Measurements from ENCODE around the gene ECPAS. TPM values are rescaled to one million over a fixed set of nuclear protein-coding genes. Genes with fewer than 3 reads are reported as not detected.

Gene ECPAS
- total RNA-seq, 1 experiment from 2014 or later, result 122 TPM

DNA sequence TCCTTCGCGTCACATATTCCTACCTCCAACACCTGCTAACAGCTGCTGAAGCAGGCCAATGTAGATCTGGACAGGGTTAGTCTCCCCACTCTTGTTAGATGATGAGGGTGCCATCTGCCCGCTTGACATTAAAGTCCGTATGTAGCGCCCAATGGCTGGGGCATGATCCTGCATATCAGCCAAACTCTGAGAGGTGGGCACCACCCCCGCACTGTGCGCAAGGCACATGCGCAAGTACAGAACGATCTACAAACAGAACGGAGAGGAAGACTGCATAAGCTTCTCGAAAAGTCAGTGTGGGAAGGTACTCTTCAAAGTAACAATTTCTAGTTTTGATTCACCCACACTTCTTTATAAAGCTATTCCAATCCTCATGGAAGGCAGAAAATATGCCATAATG lies 69.8 kb downstream of the ECPAS start:
- no peak overlapping the region for H3K4me3 Mint-ChIP-seq
- no peak overlapping the region for H3K27ac Mint-ChIP-seq
- DNase-seq (ENCODE audit: low spot score) (no peak), ATAC-seq (no peak)
- H3K4me1 Mint-ChIP-seq, result no peaks in the 10 kb centered on the region
- no peaks in the 10 kb centered on the region for H3K27me3 Mint-ChIP-seq (ENCODE audit: low read depth)
- H3K36me3 Mint-ChIP-seq, result peaks cover 73% of the 10 kb centered on the region
- ChIA-PET POLR2A (no interaction called here), CTCF (no interaction called here)
- no peaks in the 10 kb centered on the region for H3K9me3 Mint-ChIP-seq
- TF ChIP-seq ZNF263 (CRISPR knock-in tag; IDR thresholded peaks at IDR 0.05; ENCODE audit: low read depth) (no peak), OVOL2 (CRISPR knock-in tag; IDR thresholded peaks at IDR 0.05; ENCODE audit: borderline replicate concordance) (no peak)

- Mint-ChIP-seq H3K27ac (no peak overlapping the region), H3K4me1 (peaks cover under 1% of the 10 kb centered on the region; the same call in 1 of the 2 replicates), H3K9me3 (no peaks in the 10 kb centered on the region), H3K36me3 (peaks cover 73% of the 10 kb centered on the region), H3K27me3 (ENCODE audit: low read depth) (no peaks in the 10 kb centered on the region), H3K4me3 (no peak overlapping the region)
- CTCF ChIA-PET, result no interaction called here
- TF ChIP-seq SP1 (CRISPR knock-in tag; conservative IDR thresholded peaks at IDR 0.05), result no peak
- TF ChIP-seq OVOL2 (CRISPR knock-in tag; IDR thresholded peaks at IDR 0.05; ENCODE audit: borderline replicate concordance), result no peak
- TF ChIP-seq, protein P1, sequence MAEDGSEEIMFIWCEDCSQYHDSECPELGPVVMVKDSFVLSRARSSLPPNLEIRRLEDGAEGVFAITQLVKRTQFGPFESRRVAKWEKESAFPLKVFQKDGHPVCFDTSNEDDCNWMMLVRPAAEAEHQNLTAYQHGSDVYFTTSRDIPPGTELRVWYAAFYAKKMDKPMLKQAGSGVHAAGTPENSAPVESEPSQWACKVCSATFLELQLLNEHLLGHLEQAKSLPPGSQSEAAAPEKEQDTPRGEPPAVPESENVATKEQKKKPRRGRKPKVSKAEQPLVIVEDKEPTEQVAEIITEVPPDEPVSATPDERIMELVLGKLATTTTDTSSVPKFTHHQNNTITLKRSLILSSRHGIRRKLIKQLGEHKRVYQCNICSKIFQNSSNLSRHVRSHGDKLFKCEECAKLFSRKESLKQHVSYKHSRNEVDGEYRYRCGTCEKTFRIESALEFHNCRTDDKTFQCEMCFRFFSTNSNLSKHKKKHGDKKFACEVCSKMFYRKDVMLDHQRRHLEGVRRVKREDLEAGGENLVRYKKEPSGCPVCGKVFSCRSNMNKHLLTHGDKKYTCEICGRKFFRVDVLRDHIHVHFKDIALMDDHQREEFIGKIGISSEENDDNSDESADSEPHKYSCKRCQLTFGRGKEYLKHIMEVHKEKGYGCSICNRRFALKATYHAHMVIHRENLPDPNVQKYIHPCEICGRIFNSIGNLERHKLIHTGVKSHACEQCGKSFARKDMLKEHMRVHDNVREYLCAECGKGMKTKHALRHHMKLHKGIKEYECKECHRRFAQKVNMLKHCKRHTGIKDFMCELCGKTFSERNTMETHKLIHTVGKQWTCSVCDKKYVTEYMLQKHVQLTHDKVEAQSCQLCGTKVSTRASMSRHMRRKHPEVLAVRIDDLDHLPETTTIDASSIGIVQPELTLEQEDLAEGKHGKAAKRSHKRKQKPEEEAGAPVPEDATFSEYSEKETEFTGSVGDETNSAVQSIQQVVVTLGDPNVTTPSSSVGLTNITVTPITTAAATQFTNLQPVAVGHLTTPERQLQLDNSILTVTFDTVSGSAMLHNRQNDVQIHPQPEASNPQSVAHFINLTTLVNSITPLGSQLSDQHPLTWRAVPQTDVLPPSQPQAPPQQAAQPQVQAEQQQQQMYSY (CRISPR knock-in tag; IDR thresholded peaks at IDR 0.05), result no peak
- no peak for TF ChIP-seq HMGA2 (CRISPR knock-in tag; IDR thresholded peaks at IDR 0.05)
- TF ChIP-seq GABPB1 (CRISPR knock-in tag; IDR thresholded peaks at IDR 0.05), result no peak
- TF ChIP-seq ELF4 (CRISPR knock-in tag; IDR thresholded peaks at IDR 0.05; ENCODE audit: low read depth), result no peak
- no peak for TF ChIP-seq JUN (CRISPR knock-in tag; IDR thresholded peaks at IDR 0.05)
- no peak for TF ChIP-seq TEAD1 (CRISPR knock-in tag; IDR thresholded peaks at IDR 0.05)
- no peak for TF ChIP-seq FOXJ3 (CRISPR knock-in tag; IDR thresholded peaks at IDR 0.05; ENCODE audit: borderline replicate concordance)
- no peak for TF ChIP-seq NFE2L1 (CRISPR knock-in tag; IDR thresholded peaks at IDR 0.05)
- TF ChIP-seq SMAD3 (CRISPR knock-in tag; IDR thresholded peaks at IDR 0.05; ENCODE audit: borderline replicate concordance), result no peak
- no peak for TF ChIP-seq PRRX2 (CRISPR knock-in tag; IDR thresholded peaks at IDR 0.05)
- TF ChIP-seq JAZF1 (CRISPR knock-in tag; IDR thresholded peaks at IDR 0.05), result no peak
- no peak for TF ChIP-seq FOXP1 (CRISPR knock-in tag; IDR thresholded peaks at IDR 0.05; ENCODE audit: borderline replicate concordance)
- TF ChIP-seq, protein P2, sequence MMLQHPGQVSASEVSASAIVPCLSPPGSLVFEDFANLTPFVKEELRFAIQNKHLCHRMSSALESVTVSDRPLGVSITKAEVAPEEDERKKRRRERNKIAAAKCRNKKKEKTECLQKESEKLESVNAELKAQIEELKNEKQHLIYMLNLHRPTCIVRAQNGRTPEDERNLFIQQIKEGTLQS (CRISPR knock-in tag; conservative IDR thresholded peaks at IDR 0.05), result no peak
- TF ChIP-seq, protein P3, sequence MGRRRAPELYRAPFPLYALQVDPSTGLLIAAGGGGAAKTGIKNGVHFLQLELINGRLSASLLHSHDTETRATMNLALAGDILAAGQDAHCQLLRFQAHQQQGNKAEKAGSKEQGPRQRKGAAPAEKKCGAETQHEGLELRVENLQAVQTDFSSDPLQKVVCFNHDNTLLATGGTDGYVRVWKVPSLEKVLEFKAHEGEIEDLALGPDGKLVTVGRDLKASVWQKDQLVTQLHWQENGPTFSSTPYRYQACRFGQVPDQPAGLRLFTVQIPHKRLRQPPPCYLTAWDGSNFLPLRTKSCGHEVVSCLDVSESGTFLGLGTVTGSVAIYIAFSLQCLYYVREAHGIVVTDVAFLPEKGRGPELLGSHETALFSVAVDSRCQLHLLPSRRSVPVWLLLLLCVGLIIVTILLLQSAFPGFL (CRISPR knock-in tag; IDR thresholded peaks at IDR 0.05; ENCODE audit: borderline replicate concordance), result no peak
- TF ChIP-seq STAT6 (CRISPR knock-in tag; conservative IDR thresholded peaks at IDR 0.05; ENCODE audit: low read depth), result no peak
- TF ChIP-seq CREB1 (CRISPR knock-in tag; IDR thresholded peaks at IDR 0.05), result no peak
- TF ChIP-seq NR3C1 (CRISPR knock-in tag; conservative IDR thresholded peaks at IDR 0.05; ENCODE audit: low read depth), result no peak
- TF ChIP-seq GRHL2 (CRISPR knock-in tag; IDR thresholded peaks at IDR 0.05; ENCODE audit: insufficient replicate concordance, severe bottlenecking), result no peak
- no peak for DNase-seq (ENCODE audit: low spot score)
- POLR2A ChIA-PET, result no interaction called here
- no peak for ATAC-seq
These were observed 70.2 kb downstream of the ECPAS start for GRCh38 chr9:111413996-111414395.

Data from WTC11 (cell line).